Activated CD4-positive, CD25-positive, alpha-beta regulatory T cell treated with anti-CD3 and anti-CD28 coated beads, Interleukin-2, amount 50 U/mL, for 24 hours (primary cell): Measurements from ENCODE around the gene TMEM182.

Experiments
- ATAC-seq, 2 donors: fragments of 150-1000 bp; cut with Tn5 transposase; one replicate each; pipeline ENCODE4 v1.10.0; 2021; ENCODE audit warnings: mild to moderate bottlenecking in 1 of 2, moderate library complexity in 1 of 2

Gene TMEM182

GRCh38 chr2:102801858-102802699, 40.2 kb downstream of the TMEM182 start:
- no peak for ATAC-seq

GRCh38 chr2:102803041-102803896, 41.4 kb downstream of the TMEM182 start:
- ATAC-seq: no peak

GRCh38 chr2:102803897-102804217, 42.0 kb downstream of the TMEM182 start:
- no peak for ATAC-seq

DNA sequence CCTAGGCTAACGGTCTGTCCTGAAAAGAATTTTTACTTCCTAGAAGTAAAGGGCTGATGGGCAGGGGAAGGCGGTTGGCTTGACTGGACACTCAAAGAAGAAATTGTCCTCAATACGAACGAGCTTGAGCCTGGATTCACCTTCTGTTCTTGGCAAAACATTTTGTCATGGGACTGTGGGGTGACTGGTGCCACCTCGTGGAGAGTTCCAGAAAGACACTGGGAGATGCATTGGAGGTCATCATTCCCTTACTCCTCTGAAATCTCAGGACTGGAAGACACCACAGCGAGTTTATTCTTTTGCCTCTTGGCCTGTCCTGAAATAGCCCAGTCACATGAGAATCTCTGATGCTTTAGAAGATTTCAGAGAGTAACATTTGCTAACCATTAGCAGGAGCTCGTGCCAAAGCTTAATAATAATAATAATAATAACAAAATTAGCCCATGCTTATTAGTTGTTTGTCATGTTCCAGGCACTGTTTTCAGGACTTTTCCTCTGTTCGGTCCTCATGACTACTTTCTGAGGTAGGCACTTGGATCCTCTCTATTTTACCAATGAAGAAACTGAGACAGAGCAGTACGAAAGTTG, 44.5 kb downstream of the TMEM182 start:
- no peak for ATAC-seq

GRCh38 chr2:102809291-102810189, 47.7 kb downstream of the TMEM182 start:
- no peak for ATAC-seq

DNA sequence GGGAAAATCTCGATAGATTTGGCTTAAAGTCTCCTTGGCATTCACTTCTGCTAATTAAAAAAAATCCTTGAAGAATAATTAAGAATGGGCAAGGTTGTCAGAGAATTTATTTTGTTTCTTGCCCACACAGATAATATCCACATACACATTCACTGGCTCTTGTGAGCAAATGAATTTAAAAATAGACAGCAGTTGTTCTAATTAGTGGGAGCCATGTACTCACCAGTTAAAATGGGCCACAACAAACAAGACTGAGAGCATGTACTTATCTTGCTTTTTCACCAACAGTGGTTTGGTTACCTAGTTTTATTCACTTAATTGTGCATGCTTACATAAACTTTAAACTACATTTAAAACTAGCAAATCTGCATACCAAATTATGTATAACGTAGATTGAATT, 53.5 kb downstream of the TMEM182 start:
- no peak for ATAC-seq

- ATAC-seq: no peak
These were observed 65.1 kb downstream of the TMEM182 start for GRCh38 chr2:102826904-102827303.

GRCh38 chr2:102832789-102833188, 71.0 kb downstream of the TMEM182 start:
- ATAC-seq: no peak

DNA sequence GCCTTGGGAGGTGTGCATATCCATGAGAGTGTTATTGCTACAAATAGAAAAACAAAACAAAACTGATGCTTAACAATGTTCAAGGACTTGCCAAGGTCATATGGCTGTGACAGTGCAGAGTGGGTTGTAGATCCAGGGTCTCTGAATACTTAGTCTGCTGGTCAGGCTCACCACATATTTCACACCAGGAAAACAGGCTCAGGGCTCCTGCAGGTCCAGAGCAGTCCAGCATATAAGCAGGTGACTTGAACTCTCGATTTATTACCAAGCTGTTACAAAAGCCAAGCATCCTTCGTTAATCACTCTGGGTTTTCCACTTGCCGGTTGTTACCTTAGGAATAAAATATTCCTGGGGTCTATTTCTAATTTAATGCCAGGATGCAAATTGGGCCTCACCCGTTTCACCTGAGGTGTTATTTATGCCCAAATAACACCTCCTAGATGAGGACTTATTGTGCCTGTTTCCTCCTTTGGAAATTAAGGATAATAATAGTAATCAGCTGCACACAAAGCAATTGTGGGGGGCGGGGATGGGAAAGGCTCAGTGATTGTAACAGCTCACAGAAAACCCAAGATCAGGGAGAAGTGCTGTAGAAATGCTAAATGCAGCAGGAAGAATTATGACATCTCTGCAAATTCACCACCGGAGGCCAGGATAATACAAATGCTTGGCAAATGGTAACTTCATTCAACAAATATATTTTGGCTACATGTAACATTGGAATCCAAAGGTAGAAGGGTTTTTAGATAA, 72.9 kb downstream of the TMEM182 start:
- ATAC-seq: no peak

GRCh38 chr2:102837626-102838198, 75.9 kb downstream of the TMEM182 start:
- ATAC-seq: no peak

- no peak for ATAC-seq
These were observed 78.0 kb downstream of the TMEM182 start for GRCh38 chr2:102839668-102840388.

DNA sequence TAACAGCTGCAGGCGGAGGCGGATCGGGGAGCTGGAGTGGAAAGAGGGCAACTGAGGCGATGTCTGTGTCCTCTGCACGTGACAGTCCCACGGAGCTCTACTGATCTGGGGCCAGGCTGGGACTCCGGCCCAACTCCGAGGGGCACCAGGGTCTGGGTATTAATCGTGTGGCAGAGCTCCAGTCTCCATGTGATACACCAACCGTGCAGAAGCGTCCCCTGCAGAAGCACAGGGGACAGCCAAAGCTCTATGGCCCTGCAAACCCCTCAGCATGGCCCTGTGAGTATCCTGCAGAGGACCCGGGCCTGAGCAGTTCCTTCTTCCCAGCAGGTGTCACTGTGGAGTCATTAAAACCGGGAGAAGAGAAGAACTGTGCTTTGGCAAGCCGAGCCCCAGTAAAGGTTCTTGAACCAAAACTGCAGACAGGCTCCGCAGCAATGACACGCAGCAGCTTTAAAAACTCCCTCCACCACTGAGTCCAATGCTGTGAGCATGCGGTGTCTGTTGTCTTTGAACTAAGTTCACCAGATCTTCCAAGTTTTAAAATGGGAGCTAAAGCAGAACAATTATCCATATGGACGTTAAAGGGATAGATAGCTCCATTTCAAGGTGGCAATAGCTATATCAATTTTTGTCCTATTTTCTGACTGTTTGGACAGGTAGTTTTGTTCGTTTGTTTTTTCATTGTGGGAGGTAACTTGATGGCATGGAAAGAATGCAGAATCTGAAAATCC, 79.4 kb downstream of the TMEM182 start:
- ATAC-seq: peak in 1 of 2 donors; percentile 48

DNA sequence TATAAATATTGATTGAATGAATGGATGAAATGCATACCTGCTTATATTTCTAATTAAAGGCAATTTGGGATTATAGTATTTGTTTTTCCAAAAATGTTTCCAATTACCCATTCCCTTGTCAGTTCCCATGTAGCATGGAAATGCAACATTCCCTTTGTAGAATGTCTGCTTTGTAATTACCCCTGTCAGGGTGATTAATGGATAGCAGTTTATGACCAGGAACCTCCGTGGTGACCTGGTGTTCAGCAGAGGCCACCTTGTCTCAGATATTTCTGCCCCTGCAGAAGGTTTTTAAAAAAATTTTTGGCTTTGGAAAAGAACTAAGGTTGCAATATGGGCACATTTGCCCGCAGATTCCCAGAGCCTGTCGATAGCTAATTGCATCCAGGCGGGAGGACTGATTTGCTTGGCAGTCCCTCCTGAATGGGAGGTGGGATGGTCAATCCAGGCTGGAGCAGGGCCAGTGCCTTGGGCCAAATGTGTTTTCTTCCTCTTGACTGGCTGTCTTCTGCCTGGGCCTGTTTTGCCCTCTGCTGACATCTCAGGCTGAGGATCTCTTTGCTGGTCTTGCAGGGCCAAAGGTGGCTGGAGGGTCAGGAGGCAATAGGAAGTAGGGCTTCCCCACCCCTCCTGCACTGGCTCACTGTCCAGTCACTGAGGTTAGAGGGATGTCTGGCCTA, 82.1 kb downstream of the TMEM182 start:
- no peak for ATAC-seq

DNA sequence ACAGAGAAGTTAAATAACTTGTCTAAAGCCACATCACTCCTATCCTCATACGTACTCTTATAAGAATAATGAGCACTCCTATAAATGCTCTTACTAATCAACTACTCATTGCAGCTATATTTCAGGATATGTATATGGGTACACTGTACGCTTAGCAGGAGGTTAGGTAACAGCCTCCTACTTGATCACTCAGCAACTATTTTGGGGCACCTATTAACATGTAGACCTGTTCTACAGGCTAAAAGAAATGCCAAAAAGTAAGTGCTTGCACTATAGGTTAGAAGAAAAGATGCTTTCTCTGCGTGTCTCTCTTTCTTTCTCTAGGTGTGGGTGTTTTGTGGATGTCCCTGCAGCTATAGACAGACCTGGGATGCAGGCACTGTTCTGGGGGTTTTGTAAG, 83.1 kb downstream of the TMEM182 start:
- ATAC-seq: no peak

DNA sequence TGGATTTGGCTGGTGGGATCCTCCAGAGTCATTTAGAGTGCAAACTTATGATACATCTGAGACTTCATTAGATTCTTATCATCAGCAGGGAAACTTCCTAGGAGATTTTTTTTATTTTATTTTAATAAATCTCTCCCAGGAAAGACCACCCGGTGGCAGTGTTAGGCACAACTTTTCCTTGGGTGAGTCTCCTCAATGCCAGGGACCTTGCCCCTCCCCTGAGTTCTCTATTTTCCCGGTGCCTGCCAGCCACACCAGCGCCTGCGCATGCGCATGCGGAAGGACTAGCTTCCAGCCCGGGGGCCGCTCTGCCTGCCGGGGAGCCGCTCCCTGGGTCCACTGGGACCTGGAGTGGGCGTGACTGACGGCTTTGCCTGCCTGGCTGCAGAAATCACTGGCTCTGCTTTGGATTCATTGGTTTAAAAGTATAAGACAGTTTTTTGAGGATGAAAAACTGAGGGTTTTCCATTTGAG, 86.6 kb downstream of the TMEM182 start:
- ATAC-seq: no peak

DNA sequence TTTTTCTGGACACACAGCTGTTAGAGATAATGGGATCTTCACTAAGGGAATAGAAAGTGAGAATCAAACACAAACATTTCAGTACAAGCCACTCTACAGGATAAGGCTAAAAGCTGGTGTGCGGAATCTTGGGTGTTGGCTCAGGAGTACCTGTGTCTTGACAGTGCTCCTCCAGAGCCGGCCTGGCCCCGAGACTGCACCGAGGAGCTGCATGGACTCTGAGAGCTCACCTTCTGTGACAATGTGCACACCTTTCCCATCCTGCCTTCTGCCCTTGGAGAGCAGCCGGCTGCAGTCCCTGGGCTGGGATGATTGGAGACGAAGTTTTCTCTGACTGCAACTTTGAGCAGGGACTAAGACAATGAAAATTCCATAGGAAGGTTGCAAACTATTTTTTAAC, 89.1 kb downstream of the TMEM182 start:
- ATAC-seq: no peak

GRCh38 chr2:102852867-102853266, 91.0 kb downstream of the TMEM182 start:
- ATAC-seq: no peak
